PC-9 (cell line): ENCODE data around the gene F2RL2. TPM values are rescaled to one million over a fixed set of nuclear protein-coding genes. Genes with fewer than 3 reads are reported as not detected.

Source experiments
- BruUV-seq: library from RNA; stranded (reverse); fragments of 400-500 nt; replicated peaks from 2 replicates; lab custom pipeline; 2021; lab: Mats Ljungman, UMichigan
- CTCF ChIA-PET: fragments of 300-600 bp; sonication (Branson Sonifier 250); formaldehyde crosslinking; loops from one replicate; lab custom pipeline; 2022; ENCODE audit warnings: antibody characterized with exemption; lab: Charles Lee
- POLR2A ChIA-PET: fragments of 300-600 bp; sonication (Branson Sonifier 250); formaldehyde crosslinking; loops from one replicate; lab custom pipeline; 2022; ENCODE audit warnings: antibody characterized with exemption; ENCODE audit not compliant: unreplicated experiment; lab: Charles Lee
- DNase-seq, 2 experiments: peaks; one replicate each; pipeline versions ENCODE4 v3.0.0 to v3.0.0-alpha.2; 2015 to 2022; ENCODE audit warnings: mixed read lengths in 1 of 2
- H2AFZ ChIP-seq: fragments of 200-600 bp; sonication (generic); 2 replicates; pipeline ENCODE4 v1.8.1; 2017; ENCODE audit warnings: antibody characterized with exemption
- H3F3A ChIP-seq: fragments of 200-600 bp; sonication (generic); 2 replicates; pipeline ENCODE4 v1.8.1; 2017; ENCODE audit warnings: antibody characterized with exemption, mild to moderate bottlenecking, low read depth; ENCODE audit not compliant: insufficient read depth
- H3K27ac ChIP-seq: fragments of 200-600 bp; sonication (generic); 2 replicates; pipeline ENCODE4 v1.6.1; 2016; ENCODE audit warnings: mixed run types
- H3K27me3 ChIP-seq: fragments of 200-600 bp; sonication (generic); 2 replicates; pipeline ENCODE4 v1.6.1; 2016; ENCODE audit warnings: low read depth, mixed run types; ENCODE audit not compliant: insufficient read depth
- H3K36me3 ChIP-seq: fragments of 200-600 bp; sonication (generic); 2 replicates; pipeline ENCODE4 v1.6.1; 2016; ENCODE audit warnings: low read depth, mixed run types
- H3K4me1 ChIP-seq: fragments of 200-600 bp; sonication (generic); replicated peaks from 2 replicates; pipeline ENCODE4 v1.6.1; 2016; ENCODE audit warnings: mixed run types; ENCODE audit not compliant: insufficient read depth
- H3K4me2 ChIP-seq: fragments of 200-600 bp; sonication (generic); 2 replicates; pipeline ENCODE4 v1.6.1; 2017; ENCODE audit warnings: mixed run types
- H3K4me3 ChIP-seq: fragments of 200-600 bp; sonication (generic); 2 replicates; pipeline ENCODE4 v1.6.1; 2016; ENCODE audit warnings: mixed run types
- H3K79me2 ChIP-seq: fragments of 200-600 bp; sonication (generic); 2 replicates; pipeline ENCODE4 v1.6.1; 2017; ENCODE audit warnings: low read depth, mixed run types
- H3K9me2 ChIP-seq: fragments of 200-600 bp; sonication (generic); 2 replicates; pipeline ENCODE4 v1.8.1; 2017; ENCODE audit warnings: mild to moderate bottlenecking; ENCODE audit not compliant: insufficient read depth
- H3K9me3 ChIP-seq: fragments of 200-600 bp; sonication (generic); 2 replicates; pipeline ENCODE4 v1.8.1; 2016; ENCODE audit warnings: low read depth; ENCODE audit not compliant: insufficient read depth
- H4K20me1 ChIP-seq: fragments of 200-600 bp; sonication (generic); 2 replicates; pipeline ENCODE4 v1.8.1; 2017; ENCODE audit not compliant: insufficient read depth
- EZH2 ChIP-seq: fragments of 200-600 bp; sonication (generic); IDR thresholded peaks from 2 replicates; pipeline ENCODE4 v1.8.0; 2017; ENCODE audit warnings: antibody characterized with exemption, low read depth
- intact Hi-C: fragments of 100-400 bp; cut with micrococcal nuclease; formaldehyde crosslinking; loops from one replicate; pipeline ENCODE4 v1.10.0; 2022; ENCODE audit not compliant: unreplicated experiment
- total RNA-seq: library from RNA; stranded (reverse); gene quantifications from 2 replicates; pipeline ENCODE4 v1.2.3, GENCODE V29; 2021
- TF ChIP-seq, protein P1 (sequence below): fragments of 200-600 bp; sonication (generic); conservative IDR thresholded peaks from 2 replicates; pipeline ENCODE4 v1.6.1; 2017; ENCODE audit warnings: mixed run types, antibody characterized with exemption, mild to moderate bottlenecking, moderate library complexity

F2RL2 gene
- total RNA-seq, 1 experiment from 2014 or later, result 3.5 TPM

DNA sequence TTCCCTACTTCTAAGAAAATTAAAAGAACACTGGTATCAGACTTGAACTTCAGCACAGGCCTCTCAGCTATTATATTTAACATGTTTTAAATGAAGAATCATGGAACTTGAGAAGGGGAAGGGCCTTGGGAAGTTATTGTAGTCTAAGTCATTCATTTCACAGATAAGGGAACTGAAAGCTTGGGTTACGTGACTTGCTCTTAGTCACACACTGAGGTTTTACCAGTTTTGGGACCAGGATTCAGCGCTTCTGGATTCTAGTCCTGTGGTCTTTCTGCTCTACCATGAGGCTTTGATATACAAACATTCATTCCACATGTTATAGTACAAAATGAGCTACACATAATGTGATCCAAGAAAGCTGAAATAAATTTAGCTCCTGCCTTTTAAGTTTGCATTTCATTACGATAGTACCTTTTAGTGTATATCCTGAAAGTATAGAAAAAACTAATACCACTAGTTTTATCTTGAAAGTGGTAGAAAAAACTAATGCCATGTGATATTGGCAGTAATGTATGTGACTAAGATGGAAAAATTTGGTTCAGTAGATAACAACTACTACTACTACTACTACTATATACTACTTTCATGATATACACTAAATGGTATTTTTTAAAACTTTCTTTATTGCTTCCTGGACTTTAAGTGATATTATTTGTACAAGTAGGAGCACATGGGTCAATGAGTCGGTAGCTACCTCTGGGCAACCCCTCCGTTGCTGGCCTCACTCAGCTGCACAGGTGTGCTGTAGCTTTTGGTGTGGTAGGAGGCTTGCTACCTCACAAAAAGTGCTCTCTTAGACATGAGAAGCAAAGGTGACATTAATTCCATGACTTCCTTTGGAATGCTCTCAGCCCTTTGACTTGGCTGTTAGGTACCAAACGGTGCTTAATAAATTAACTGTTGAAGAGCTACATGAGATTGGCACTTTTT, 40.7 kb downstream of the F2RL2 start:
- Histone ChIP-seq H3F3A (no peaks in the 10 kb centered on the region), H3K27ac (no peak overlapping the region), H3K79me2 (no peaks in the 10 kb centered on the region), H4K20me1 (no peaks in the 10 kb centered on the region), H3K4me1 (no peaks in the 10 kb centered on the region), H3K4me2 (no peak overlapping the region), H3K9me3 (no peaks in the 10 kb centered on the region), H3K27me3 (no peaks in the 10 kb centered on the region), H3K4me3 (no peak overlapping the region), H3K9me2 (no peaks in the 10 kb centered on the region), H3K36me3 (no peaks in the 10 kb centered on the region), H2AFZ (no peak overlapping the region)
- TF ChIP-seq EZH2, result no peak
- TF ChIP-seq, protein P1, sequence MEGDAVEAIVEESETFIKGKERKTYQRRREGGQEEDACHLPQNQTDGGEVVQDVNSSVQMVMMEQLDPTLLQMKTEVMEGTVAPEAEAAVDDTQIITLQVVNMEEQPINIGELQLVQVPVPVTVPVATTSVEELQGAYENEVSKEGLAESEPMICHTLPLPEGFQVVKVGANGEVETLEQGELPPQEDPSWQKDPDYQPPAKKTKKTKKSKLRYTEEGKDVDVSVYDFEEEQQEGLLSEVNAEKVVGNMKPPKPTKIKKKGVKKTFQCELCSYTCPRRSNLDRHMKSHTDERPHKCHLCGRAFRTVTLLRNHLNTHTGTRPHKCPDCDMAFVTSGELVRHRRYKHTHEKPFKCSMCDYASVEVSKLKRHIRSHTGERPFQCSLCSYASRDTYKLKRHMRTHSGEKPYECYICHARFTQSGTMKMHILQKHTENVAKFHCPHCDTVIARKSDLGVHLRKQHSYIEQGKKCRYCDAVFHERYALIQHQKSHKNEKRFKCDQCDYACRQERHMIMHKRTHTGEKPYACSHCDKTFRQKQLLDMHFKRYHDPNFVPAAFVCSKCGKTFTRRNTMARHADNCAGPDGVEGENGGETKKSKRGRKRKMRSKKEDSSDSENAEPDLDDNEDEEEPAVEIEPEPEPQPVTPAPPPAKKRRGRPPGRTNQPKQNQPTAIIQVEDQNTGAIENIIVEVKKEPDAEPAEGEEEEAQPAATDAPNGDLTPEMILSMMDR, result no peak
- POLR2A ChIA-PET, result no interaction called here
- no TSS peak for BruUV-seq
- no peak for DNase-seq
- intact Hi-C loops, result loop anchor here (5.0 kb wide), 1 partner anchor 245 kb away; no protein-coding TSS in a partner anchor
- CTCF ChIA-PET, result interaction anchor here (0.5 to 1.3 kb wide), 6 partner anchors 22 to 1628 kb away, joined by 3 to 8 read pairs (median 4); no protein-coding TSS in a partner anchor

- H3K9me2 ChIP-seq, result no peaks in the 10 kb centered on the region
- no peaks in the 10 kb centered on the region for H3K36me3 ChIP-seq
- H3K79me2 ChIP-seq, result no peaks in the 10 kb centered on the region
- H2AFZ ChIP-seq, result no peak overlapping the region
- no peaks in the 10 kb centered on the region for H3K9me3 ChIP-seq
- BruUV-seq, result no TSS peak
- no peak overlapping the region for H3K4me2 ChIP-seq
- POLR2A ChIA-PET, result no interaction called here
- CTCF ChIA-PET, result no interaction called here
- no peak overlapping the region for H3K4me3 ChIP-seq
- no peaks in the 10 kb centered on the region for H4K20me1 ChIP-seq
- H3K4me1 ChIP-seq, result no peaks in the 10 kb centered on the region
- H3K27ac ChIP-seq, result no peak overlapping the region
- no peak for DNase-seq
- H3K27me3 ChIP-seq, result no peaks in the 10 kb centered on the region
- TF ChIP-seq EZH2, result no peak
- TF ChIP-seq, protein P1, result no peak
- H3F3A ChIP-seq, result no peaks in the 10 kb centered on the region
- intact Hi-C loops, result loop anchor here (5.0 kb wide), 1 partner anchor 244 kb away; no protein-coding TSS in a partner anchor
Measured at GRCh38 chr5:76580981-76581380, 42.2 kb downstream of the F2RL2 start.

DNA sequence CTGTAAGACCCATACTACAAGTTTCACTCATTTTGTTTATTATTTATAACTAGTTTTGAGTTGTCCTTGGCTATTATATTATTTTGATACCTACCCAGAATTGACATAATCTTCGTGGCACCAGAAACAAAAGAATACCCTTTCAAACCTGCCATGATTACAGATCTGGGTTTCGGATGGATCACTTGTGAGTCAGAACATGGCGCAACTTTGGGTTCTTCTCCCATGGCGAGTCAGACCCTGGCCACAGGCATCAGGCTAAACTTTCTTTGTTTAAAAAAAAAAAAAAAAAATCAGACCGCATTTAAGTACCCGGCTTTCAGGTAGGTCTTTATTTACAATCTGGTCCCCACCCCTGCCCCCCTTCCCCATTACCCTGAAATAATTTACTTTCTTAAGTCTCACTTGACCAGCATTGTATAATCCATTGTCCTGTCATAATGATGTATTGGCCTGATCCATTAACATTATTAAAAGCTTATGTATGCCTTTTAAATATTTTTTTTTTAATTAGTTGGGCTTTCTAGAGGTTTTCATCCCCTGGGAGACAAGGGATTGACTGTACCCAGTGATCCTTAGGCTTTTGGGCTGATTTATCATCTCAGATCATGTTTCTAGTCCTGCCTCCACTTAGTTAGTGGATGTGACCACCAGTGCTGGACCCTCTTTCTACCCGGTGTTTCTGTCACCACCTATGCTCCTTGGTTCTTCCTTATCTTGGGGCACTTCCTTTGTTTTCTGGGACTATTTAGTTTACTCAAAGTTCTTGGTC, 43.9 kb downstream of the F2RL2 start:
- no TSS peak for BruUV-seq
- no peak overlapping the region; the same call in 1 of the 2 replicates for H2AFZ ChIP-seq
- ChIA-PET CTCF (no interaction called here), POLR2A (no interaction called here)
- DNase-seq, result no peak
- no peaks in the 10 kb centered on the region for H3K27me3 ChIP-seq
- H3K9me2 ChIP-seq, result no peaks in the 10 kb centered on the region
- no peaks in the 10 kb centered on the region for H4K20me1 ChIP-seq
- H3F3A ChIP-seq, result no peaks in the 10 kb centered on the region
- H3K4me3 ChIP-seq, result no peak overlapping the region
- no peaks in the 10 kb centered on the region for H3K4me1 ChIP-seq
- no peak for TF ChIP-seq EZH2
- TF ChIP-seq, protein P1, result no peak
- H3K79me2 ChIP-seq, result no peaks in the 10 kb centered on the region
- intact Hi-C loops, result no loop called here
- no peak overlapping the region for H3K4me2 ChIP-seq
- H3K36me3 ChIP-seq, result no peaks in the 10 kb centered on the region
- H3K9me3 ChIP-seq, result no peaks in the 10 kb centered on the region
- H3K27ac ChIP-seq, result no peak overlapping the region
